Ishikawa (cell line): ENCODE measurements around the gene COG1.

ENCODE experiments used
- CEBPB ChIP-seq: IDR thresholded peaks from 2 replicates; pipeline ENCODE4 v1.6.1; 2012
- CREB1 ChIP-seq: IDR thresholded peaks from 2 replicates; pipeline ENCODE4 v1.6.1; 2012; ENCODE audit warnings: low read depth
- EGR1 ChIP-seq: IDR thresholded peaks from 2 replicates; pipeline ENCODE4 v1.6.1; 2012
- EP300 ChIP-seq: IDR thresholded peaks from 2 replicates; pipeline ENCODE4 v1.6.1; 2012; ENCODE audit warnings: borderline replicate concordance
- FOXM1 ChIP-seq: IDR thresholded peaks from 2 replicates; pipeline ENCODE4 v1.6.1; 2012; ENCODE audit warnings: low read depth, borderline replicate concordance
- MAX ChIP-seq: IDR thresholded peaks from 2 replicates; pipeline ENCODE4 v1.6.1; 2012
- RAD21 ChIP-seq: IDR thresholded peaks from 2 replicates; pipeline ENCODE4 v1.6.1; 2012; ENCODE audit warnings: low read depth
- TAF1 ChIP-seq: IDR thresholded peaks from 2 replicates; pipeline ENCODE4 v1.6.1; 2012; ENCODE audit warnings: low read depth, mild to moderate bottlenecking
- ZBTB7A ChIP-seq: IDR thresholded peaks from 2 replicates; pipeline ENCODE4 v1.6.1; 2012; ENCODE audit warnings: low read depth
- TF ChIP-seq, protein P1 (sequence below): IDR thresholded peaks from 2 replicates; pipeline ENCODE4 v1.6.1; 2012; ENCODE audit warnings: low read depth, mild to moderate bottlenecking

DNA sequence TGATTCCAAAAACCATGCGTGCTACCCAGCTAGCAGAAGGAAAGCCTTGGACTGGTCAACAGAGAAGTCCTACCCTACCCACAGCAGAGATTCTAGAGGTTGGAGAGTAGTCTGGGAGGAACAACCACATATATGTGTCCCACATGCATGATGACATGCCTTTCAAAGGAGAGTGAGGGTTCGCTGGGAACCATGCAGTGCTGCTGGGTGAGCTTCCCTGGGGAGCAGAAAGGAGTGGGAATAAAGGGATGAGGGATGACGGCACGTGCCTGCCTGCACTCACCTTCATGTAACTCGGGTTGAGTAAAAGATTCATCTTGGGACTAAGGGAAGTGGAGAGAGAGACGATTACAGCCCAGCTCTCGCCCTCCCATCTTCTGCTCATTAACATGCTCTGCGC, 59.0 kb downstream of the COG1 start:
- TF ChIP-seq RAD21 (no peak), MAX (no peak), ZBTB7A (no peak), CEBPB (no peak), CREB1 (no peak), EP300 (no peak), TAF1 (no peak), EGR1 (no peak), FOXM1 (no peak)
- TF ChIP-seq, protein P1, sequence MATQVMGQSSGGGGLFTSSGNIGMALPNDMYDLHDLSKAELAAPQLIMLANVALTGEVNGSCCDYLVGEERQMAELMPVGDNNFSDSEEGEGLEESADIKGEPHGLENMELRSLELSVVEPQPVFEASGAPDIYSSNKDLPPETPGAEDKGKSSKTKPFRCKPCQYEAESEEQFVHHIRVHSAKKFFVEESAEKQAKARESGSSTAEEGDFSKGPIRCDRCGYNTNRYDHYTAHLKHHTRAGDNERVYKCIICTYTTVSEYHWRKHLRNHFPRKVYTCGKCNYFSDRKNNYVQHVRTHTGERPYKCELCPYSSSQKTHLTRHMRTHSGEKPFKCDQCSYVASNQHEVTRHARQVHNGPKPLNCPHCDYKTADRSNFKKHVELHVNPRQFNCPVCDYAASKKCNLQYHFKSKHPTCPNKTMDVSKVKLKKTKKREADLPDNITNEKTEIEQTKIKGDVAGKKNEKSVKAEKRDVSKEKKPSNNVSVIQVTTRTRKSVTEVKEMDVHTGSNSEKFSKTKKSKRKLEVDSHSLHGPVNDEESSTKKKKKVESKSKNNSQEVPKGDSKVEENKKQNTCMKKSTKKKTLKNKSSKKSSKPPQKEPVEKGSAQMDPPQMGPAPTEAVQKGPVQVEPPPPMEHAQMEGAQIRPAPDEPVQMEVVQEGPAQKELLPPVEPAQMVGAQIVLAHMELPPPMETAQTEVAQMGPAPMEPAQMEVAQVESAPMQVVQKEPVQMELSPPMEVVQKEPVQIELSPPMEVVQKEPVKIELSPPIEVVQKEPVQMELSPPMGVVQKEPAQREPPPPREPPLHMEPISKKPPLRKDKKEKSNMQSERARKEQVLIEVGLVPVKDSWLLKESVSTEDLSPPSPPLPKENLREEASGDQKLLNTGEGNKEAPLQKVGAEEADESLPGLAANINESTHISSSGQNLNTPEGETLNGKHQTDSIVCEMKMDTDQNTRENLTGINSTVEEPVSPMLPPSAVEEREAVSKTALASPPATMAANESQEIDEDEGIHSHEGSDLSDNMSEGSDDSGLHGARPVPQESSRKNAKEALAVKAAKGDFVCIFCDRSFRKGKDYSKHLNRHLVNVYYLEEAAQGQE = no peak
